Karpas-422 (cell line): ENCODE measurements around the gene SDK1. TPM values are rescaled to one million over a fixed set of nuclear protein-coding genes. Genes with fewer than 3 reads are reported as not detected.

Experiments used
- DNase-seq: peaks from one replicate; pipeline ENCODE4 v3.0.0-alpha.2; 2015
- H2AFZ ChIP-seq: fragments of 200-600 bp; sonication (generic); 2 replicates; pipeline ENCODE4 v1.6.1; 2014; ENCODE audit warnings: antibody characterized with exemption, low read length, mixed read lengths
- H3K27ac ChIP-seq: fragments of 200-600 bp; sonication (generic); 2 replicates; pipeline ENCODE4 v1.5.1; 2014; ENCODE audit warnings: mild to moderate bottlenecking, low read length, moderate library complexity
- H3K27me3 ChIP-seq: fragments of 200-600 bp; sonication (generic); 2 replicates; pipeline ENCODE4 v1.6.1; 2014; ENCODE audit warnings: low read length, mixed read lengths
- H3K36me3 ChIP-seq: fragments of 200-600 bp; sonication (generic); 2 replicates; pipeline ENCODE4 v1.6.1; 2014; ENCODE audit warnings: low read length, mixed read lengths; ENCODE audit not compliant: insufficient read depth
- H3K4me1 ChIP-seq: fragments of 200-600 bp; sonication (generic); 2 replicates; pipeline ENCODE4 v1.6.1; 2014; ENCODE audit warnings: mild to moderate bottlenecking, low read length, mixed read lengths
- H3K4me2 ChIP-seq: fragments of 200-600 bp; sonication (generic); 2 replicates; pipeline ENCODE4 v1.6.1; 2014; ENCODE audit warnings: low read length, low read depth, mild to moderate bottlenecking; ENCODE audit not compliant: poor library complexity, severe bottlenecking
- H3K4me3 ChIP-seq: fragments of 200-600 bp; sonication (generic); 2 replicates; pipeline ENCODE4 v1.5.1; 2014; ENCODE audit warnings: mild to moderate bottlenecking, antibody characterized with exemption, low read length, mixed read lengths
- H3K79me2 ChIP-seq: fragments of 200-600 bp; sonication (generic); 2 replicates; pipeline ENCODE4 v1.6.1; 2014; ENCODE audit warnings: mild to moderate bottlenecking, low read length, mixed read lengths
- H3K9ac ChIP-seq: fragments of 200-600 bp; sonication (generic); 2 replicates; pipeline ENCODE4 v1.6.0; 2014; ENCODE audit warnings: low read length
- H3K9me2 ChIP-seq: fragments of 200-600 bp; sonication (generic), shearing (Covaris generic); replicated peaks from 2 replicates; pipeline ENCODE4 v1.6.0; 2014; ENCODE audit warnings: mild to moderate bottlenecking, low read length, moderate library complexity; ENCODE audit not compliant: insufficient read depth
- H3K9me3 ChIP-seq: fragments of 300-700, 200-600 bp; sonication (generic); 2 replicates; pipeline ENCODE4 v1.6.1; 2014; ENCODE audit warnings: low read length, mixed read lengths
- H4K20me1 ChIP-seq: fragments of 200-600 bp; sonication (generic); 2 replicates; pipeline ENCODE4 v1.6.1; 2014; ENCODE audit warnings: mild to moderate bottlenecking, antibody characterized with exemption, low read length, low read depth; ENCODE audit not compliant: insufficient read depth
- total RNA-seq: library from RNA; depleted of rRNA; stranded (reverse); fragments of >200 nt; shearing (Covaris generic); gene quantifications from 2 replicates; pipeline ENCODE4 v1.2.3, GENCODE V29; 2014; ENCODE audit warnings: low replicate concordance

The SDK1 gene
- total RNA-seq, 1 experiment from 2014 or later, result not detected

DNA sequence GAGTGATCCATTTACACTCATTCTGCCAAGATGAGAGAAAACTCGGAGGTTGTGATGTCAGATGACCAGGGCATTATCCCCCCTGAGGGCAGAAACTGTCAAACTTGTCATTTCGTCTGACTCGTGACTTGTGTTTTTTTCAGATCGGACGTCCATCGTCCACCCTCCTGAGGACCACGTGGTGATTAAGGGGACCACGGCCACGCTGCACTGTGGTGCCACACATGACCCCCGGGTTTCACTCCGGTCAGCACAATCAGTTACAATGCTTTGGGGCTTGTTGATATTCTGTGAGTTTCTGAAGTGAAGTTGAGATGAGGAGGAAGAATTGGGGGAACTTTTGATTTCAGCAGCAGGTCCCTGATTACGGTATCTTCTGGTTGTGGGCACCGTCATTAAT is 670.3 kb downstream of the SDK1 start:
- Histone ChIP-seq H3K4me2 (no peak overlapping the region), H2AFZ (no peak overlapping the region), H3K9ac (no peak overlapping the region), H3K4me1 (no peaks in the 10 kb centered on the region), H3K27me3 (no peaks in the 10 kb centered on the region), H3K9me2 (no peaks in the 10 kb centered on the region), H3K27ac (no peak overlapping the region), H3K9me3 (no peaks in the 10 kb centered on the region), H4K20me1 (no peaks in the 10 kb centered on the region), H3K36me3 (no peaks in the 10 kb centered on the region), H3K4me3 (no peak overlapping the region), H3K79me2 (no peaks in the 10 kb centered on the region)
- DNase-seq, result no peak

DNA sequence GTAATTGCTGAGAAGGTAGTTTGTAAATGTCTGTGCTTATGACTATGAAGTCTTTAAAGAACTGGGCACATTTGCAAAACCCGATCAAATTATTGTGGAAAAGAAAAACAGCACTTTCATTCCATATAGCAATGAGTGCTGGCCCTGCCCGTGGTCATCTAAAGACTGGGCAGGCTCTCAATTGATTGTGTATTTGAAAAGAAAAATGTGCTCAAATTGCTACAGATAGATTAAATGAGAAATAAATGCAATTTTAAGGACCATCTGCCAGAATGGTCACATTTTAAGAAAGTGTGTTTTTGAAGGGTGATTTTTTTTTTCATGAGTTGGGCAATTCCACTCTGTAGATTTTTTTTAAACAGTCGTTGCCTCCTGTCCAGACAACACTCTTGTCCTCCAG is 672.2 kb downstream of the SDK1 start:
- H3K36me3 ChIP-seq, result no peaks in the 10 kb centered on the region
- no peak overlapping the region for H3K27ac ChIP-seq
- no peaks in the 10 kb centered on the region for H3K79me2 ChIP-seq
- H4K20me1 ChIP-seq, result no peaks in the 10 kb centered on the region
- H3K9ac ChIP-seq, result no peak overlapping the region
- no peak for DNase-seq
- H3K9me2 ChIP-seq, result no peaks in the 10 kb centered on the region
- H3K4me1 ChIP-seq, result no peaks in the 10 kb centered on the region
- no peaks in the 10 kb centered on the region for H3K27me3 ChIP-seq
- H3K9me3 ChIP-seq, result no peaks in the 10 kb centered on the region
- H2AFZ ChIP-seq, result no peak overlapping the region
- H3K4me3 ChIP-seq, result no peak overlapping the region
- H3K4me2 ChIP-seq, result no peak overlapping the region

DNA sequence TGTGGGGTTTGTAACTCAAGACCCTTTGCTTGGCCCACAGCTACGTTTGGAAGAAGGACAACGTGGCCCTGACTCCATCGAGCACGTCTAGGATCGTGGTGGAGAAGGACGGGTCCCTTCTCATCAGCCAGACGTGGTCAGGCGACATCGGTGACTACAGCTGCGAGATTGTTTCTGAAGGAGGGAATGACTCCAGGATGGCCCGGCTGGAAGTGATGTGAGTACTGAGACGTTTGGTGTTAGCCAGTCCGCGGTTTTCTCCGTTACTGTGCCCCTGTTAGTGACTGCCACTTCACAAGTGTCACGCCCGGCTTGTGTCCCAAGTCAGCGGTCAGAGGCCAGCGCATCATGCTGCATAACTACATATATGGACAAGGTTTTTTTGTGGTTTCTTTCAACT is 673.3 kb downstream of the SDK1 start:
- H3K4me2 ChIP-seq, result no peak overlapping the region
- no peaks in the 10 kb centered on the region for H3K36me3 ChIP-seq
- no peak overlapping the region for H2AFZ ChIP-seq
- no peak overlapping the region for H3K9ac ChIP-seq
- H3K27me3 ChIP-seq, result no peaks in the 10 kb centered on the region
- H4K20me1 ChIP-seq, result no peaks in the 10 kb centered on the region
- no peak for DNase-seq
- no peaks in the 10 kb centered on the region for H3K9me2 ChIP-seq
- no peak overlapping the region for H3K27ac ChIP-seq
- H3K79me2 ChIP-seq, result no peaks in the 10 kb centered on the region
- H3K4me1 ChIP-seq, result no peaks in the 10 kb centered on the region
- no peak overlapping the region for H3K4me3 ChIP-seq
- no peaks in the 10 kb centered on the region for H3K9me3 ChIP-seq

DNA sequence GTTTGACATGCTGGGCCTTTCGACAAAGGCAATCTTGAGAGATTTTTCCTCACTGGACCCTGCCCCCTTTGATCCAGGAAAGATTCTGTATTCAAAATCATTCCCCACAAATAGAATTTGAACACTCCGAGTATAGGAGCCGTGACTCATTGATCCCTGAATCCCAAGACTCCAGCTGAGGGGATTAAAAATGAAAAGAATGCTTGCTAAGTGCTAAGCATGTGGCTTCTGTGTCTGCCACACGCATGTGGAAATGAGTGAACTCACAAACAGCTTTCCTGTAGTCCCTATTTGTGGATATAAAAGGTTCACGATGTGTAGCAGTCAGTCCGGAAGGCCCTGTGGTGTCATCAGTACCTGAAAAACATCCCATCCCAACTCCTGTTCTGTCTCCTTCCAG is 674.3 kb downstream of the SDK1 start:
- Histone ChIP-seq H3K4me3 (no peak overlapping the region), H2AFZ (no peak overlapping the region), H3K27ac (no peak overlapping the region), H3K9me2 (no peaks in the 10 kb centered on the region), H3K27me3 (no peaks in the 10 kb centered on the region), H3K4me1 (no peaks in the 10 kb centered on the region), H4K20me1 (no peaks in the 10 kb centered on the region), H3K9me3 (no peaks in the 10 kb centered on the region), H3K79me2 (no peaks in the 10 kb centered on the region), H3K9ac (no peak overlapping the region), H3K4me2 (no peak overlapping the region), H3K36me3 (no peaks in the 10 kb centered on the region)
- DNase-seq, result no peak

GRCh38 chr7:3977391-3977790 is 676.3 kb downstream of the SDK1 start:
- no peak for DNase-seq
- no peaks in the 10 kb centered on the region for H3K27me3 ChIP-seq
- H3K4me2 ChIP-seq, result no peak overlapping the region
- H3K79me2 ChIP-seq, result no peaks in the 10 kb centered on the region
- no peak overlapping the region for H3K27ac ChIP-seq
- H2AFZ ChIP-seq, result no peak overlapping the region
- H3K4me1 ChIP-seq, result no peaks in the 10 kb centered on the region
- no peak overlapping the region for H3K9ac ChIP-seq
- no peaks in the 10 kb centered on the region for H3K9me3 ChIP-seq
- no peaks in the 10 kb centered on the region for H3K9me2 ChIP-seq
- no peaks in the 10 kb centered on the region for H4K20me1 ChIP-seq
- H3K36me3 ChIP-seq, result no peaks in the 10 kb centered on the region
- H3K4me3 ChIP-seq, result no peak overlapping the region

- Histone ChIP-seq H3K9ac (no peak overlapping the region), H3K9me3 (no peaks in the 10 kb centered on the region), H4K20me1 (no peaks in the 10 kb centered on the region), H3K4me1 (no peaks in the 10 kb centered on the region), H3K9me2 (no peaks in the 10 kb centered on the region), H3K36me3 (no peaks in the 10 kb centered on the region), H3K4me2 (no peak overlapping the region), H3K27ac (no peak overlapping the region), H3K27me3 (no peaks in the 10 kb centered on the region), H3K79me2 (no peaks in the 10 kb centered on the region), H2AFZ (no peak overlapping the region), H3K4me3 (no peak overlapping the region)
- DNase-seq, result no peak
Observed at GRCh38 chr7:3978839-3979238, 677.8 kb downstream of the SDK1 start.

DNA sequence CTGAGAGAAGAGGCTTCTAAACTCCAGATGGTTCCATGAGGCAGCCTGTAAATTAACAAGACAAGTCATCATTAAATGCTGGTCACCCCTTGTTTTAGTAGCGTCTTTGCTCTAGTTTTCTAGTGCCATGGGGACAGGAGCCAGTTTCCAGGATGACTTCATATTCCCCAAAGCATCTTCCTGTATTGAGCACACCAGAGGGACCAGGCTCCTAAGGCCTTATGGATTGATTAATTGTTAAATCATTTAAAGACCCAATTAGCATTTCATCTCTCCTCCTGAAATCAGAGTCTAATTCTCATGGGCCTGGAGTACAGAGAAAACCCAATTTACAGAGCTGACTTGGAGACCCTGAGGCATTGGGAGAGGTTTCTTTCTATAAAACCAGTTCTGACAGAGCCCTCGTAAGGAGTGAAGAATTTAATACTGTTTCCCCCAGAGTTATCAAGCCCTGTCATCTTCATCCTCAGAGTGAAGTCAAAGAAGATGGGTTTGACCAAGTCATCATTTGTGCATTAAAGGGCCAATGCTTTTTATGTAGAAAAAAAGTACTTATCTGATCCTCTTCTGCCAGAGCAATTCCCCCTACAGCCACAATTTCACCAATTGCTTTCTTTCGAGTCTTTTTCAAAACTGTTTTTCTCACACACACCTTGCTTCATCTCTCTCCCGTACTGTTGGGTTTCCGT is 678.7 kb downstream of the SDK1 start:
- H3K4me2 ChIP-seq, result no peak overlapping the region
- H3K4me1 ChIP-seq, result no peaks in the 10 kb centered on the region
- H2AFZ ChIP-seq, result no peak overlapping the region
- no peaks in the 10 kb centered on the region for H4K20me1 ChIP-seq
- no peaks in the 10 kb centered on the region for H3K9me3 ChIP-seq
- H3K9me2 ChIP-seq, result no peaks in the 10 kb centered on the region
- H3K9ac ChIP-seq, result no peak overlapping the region
- H3K36me3 ChIP-seq, result no peaks in the 10 kb centered on the region
- no peak for DNase-seq
- H3K79me2 ChIP-seq, result no peaks in the 10 kb centered on the region
- H3K27ac ChIP-seq, result no peak overlapping the region
- no peak overlapping the region for H3K4me3 ChIP-seq
- no peaks in the 10 kb centered on the region for H3K27me3 ChIP-seq

- no peaks in the 10 kb centered on the region for H3K9me2 ChIP-seq
- no peaks in the 10 kb centered on the region for H4K20me1 ChIP-seq
- H3K9ac ChIP-seq, result no peak overlapping the region
- no peak for DNase-seq
- no peaks in the 10 kb centered on the region for H3K4me1 ChIP-seq
- H3K27me3 ChIP-seq, result no peaks in the 10 kb centered on the region
- H3K4me2 ChIP-seq, result no peak overlapping the region
- no peaks in the 10 kb centered on the region for H3K9me3 ChIP-seq
- H3K27ac ChIP-seq, result no peak overlapping the region
- no peak overlapping the region for H3K4me3 ChIP-seq
- no peaks in the 10 kb centered on the region for H3K79me2 ChIP-seq
- H3K36me3 ChIP-seq, result no peaks in the 10 kb centered on the region
- no peak overlapping the region for H2AFZ ChIP-seq
Observed at GRCh38 chr7:3980300-3980643, 679.2 kb downstream of the SDK1 start.

DNA sequence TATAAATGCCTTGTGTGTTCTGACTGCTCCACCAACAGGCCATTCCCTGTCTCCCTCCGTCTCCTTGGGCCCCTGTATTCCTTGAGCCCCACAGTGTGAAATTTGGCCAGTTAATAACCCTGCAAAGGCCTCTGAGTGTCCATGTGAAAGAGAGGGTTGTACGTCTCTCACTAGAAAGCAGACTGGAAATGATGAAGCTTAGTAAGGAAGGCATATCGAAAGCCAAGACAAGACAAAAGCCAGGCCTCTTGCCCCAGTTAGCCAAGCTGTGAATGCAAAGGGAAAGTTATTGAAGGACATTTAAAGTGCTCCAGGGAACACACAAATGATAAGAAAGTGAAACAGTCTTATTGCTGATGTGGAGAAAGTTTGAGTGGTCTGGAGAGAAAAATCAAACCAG is 680.2 kb downstream of the SDK1 start:
- Histone ChIP-seq H3K9me3 (no peaks in the 10 kb centered on the region), H3K36me3 (no peaks in the 10 kb centered on the region), H3K79me2 (no peaks in the 10 kb centered on the region), H3K27ac (no peak overlapping the region), H4K20me1 (no peaks in the 10 kb centered on the region), H3K4me1 (no peaks in the 10 kb centered on the region), H3K9me2 (no peaks in the 10 kb centered on the region), H2AFZ (no peak overlapping the region), H3K9ac (no peak overlapping the region), H3K27me3 (no peaks in the 10 kb centered on the region), H3K4me3 (no peak overlapping the region), H3K4me2 (no peak overlapping the region)
- no peak for DNase-seq
